ENCODE measurements around the gene PIGT. TPM values are rescaled to one million over a fixed set of nuclear protein-coding genes. Genes with fewer than 3 reads are reported as not detected.

Gene PIGT
- total and polyA plus RNA-seq, 2 of the 13 experiments (the other 11 are each of a cell fraction or from before 2014, with no cell fraction given) = 65.9 to 74.1 TPM

GRCh38 chr20:45373353-45374100, 42.4 kb upstream of the PIGT start (continued):
- TF ChIP-seq HMGXB3 (CRISPR knock-in tag; IDR thresholded peaks at IDR 0.05; ENCODE audit: borderline replicate concordance) = peak; percentile 44; the same call in 1 of the 2 replicates
- no peak for TF ChIP-seq ZNF782 (CRISPR knock-in tag; IDR thresholded peaks at IDR 0.05; ENCODE audit: borderline replicate concordance)
- no peak for TF ChIP-seq ELK4 (CRISPR knock-in tag; IDR thresholded peaks at IDR 0.05; ENCODE audit: borderline replicate concordance)
- TF ChIP-seq TFDP2 (CRISPR knock-in tag; IDR thresholded peaks at IDR 0.05) = 0 out of 2 replicates have a peak, but pooled peaks have one; percentile 11
- peak; percentile 57 for TF ChIP-seq PHF20 (CRISPR knock-in tag; IDR thresholded peaks at IDR 0.05)
- TF ChIP-seq ZNF569 (CRISPR knock-in tag; IDR thresholded peaks at IDR 0.05; ENCODE audit: borderline replicate concordance) = no peak
- TF ChIP-seq ZBTB3 (CRISPR knock-in tag; IDR thresholded peaks at IDR 0.05; ENCODE audit: borderline replicate concordance, low read depth) = no peak
- no peak for TF ChIP-seq MATR3 (CRISPR knock-in tag; IDR thresholded peaks at IDR 0.05)
- peak; percentile 37; the same call in 1 of the 2 replicates for TF ChIP-seq FOXP4 (CRISPR knock-in tag; IDR thresholded peaks at IDR 0.05)
- peak; percentile 80 for TF ChIP-seq MEIS2 (CRISPR knock-in tag; IDR thresholded peaks at IDR 0.05)
- TF ChIP-seq ZNF512 (CRISPR knock-in tag; IDR thresholded peaks at IDR 0.05) = no peak
- no peak for TF ChIP-seq ZBTB14 (CRISPR knock-in tag; IDR thresholded peaks at IDR 0.05)
- no peak for TF ChIP-seq CENPBD1 (CRISPR knock-in tag; IDR thresholded peaks at IDR 0.05; ENCODE audit: borderline replicate concordance, low read depth)
- no peak for TF ChIP-seq ZSCAN12 (CRISPR knock-in tag; IDR thresholded peaks at IDR 0.05)
- peak; percentile 40 for TF ChIP-seq JARID2 (CRISPR knock-in tag; IDR thresholded peaks at IDR 0.05; ENCODE audit: insufficient replicate concordance)

Data from HepG2 (cell line).